GM12873 (cell line): Measurements from ENCODE around the gene MAP4K3.

Experiments used
- CTCF ChIP-seq: IDR thresholded peaks from 2 replicates; pipeline ENCODE4 v1.5.1; 2012; ENCODE audit warnings: low read depth, mild to moderate bottlenecking, moderate library complexity, low read length, control low read depth; ENCODE audit not compliant: insufficient read depth; ENCODE audit errors: missing control alignments

MAP4K3 gene

GRCh38 chr2:39306626-39307025, 130.5 kb downstream of the MAP4K3 start:
- no peak for TF ChIP-seq CTCF

- TF ChIP-seq CTCF, result no peak
Measured at GRCh38 chr2:39304729-39305128, 132.4 kb downstream of the MAP4K3 start.

GRCh38 chr2:39304200-39304599, 132.9 kb downstream of the MAP4K3 start:
- TF ChIP-seq CTCF, result no peak

- no peak for TF ChIP-seq CTCF
Measured at GRCh38 chr2:39301352-39301751, 135.7 kb downstream of the MAP4K3 start.

- no peak for TF ChIP-seq CTCF
Measured at GRCh38 chr2:39300044-39300978, 136.8 kb downstream of the MAP4K3 start.

- no peak for TF ChIP-seq CTCF
Measured at GRCh38 chr2:39290433-39290832, 146.7 kb downstream of the MAP4K3 start.

GRCh38 chr2:39289609-39290008, 147.5 kb downstream of the MAP4K3 start:
- TF ChIP-seq CTCF, result no peak
